Suprapubic skin (tissue), 3 donors: ENCODE results near the gene MTMR12.

ENCODE experiments used
- CTCF ChIP-seq, 2 donors: fragments of 200-600 bp in 1 of 2; fragments of 450-650 bp in 1 of 2; sonication (generic) in 1 of 2; IDR thresholded peaks; one replicate each; pipeline ENCODE4 v1.5.1; 2016 to 2019; ENCODE audit warnings: antibody characterized with exemption in 2 of 2, mild to moderate bottlenecking in 1 of 2, moderate library complexity in 1 of 2
- EP300 ChIP-seq: sonication (generic); formaldehyde crosslinking; IDR thresholded peaks from one replicate; pipeline ENCODE4 v1.6.1; 2017; ENCODE audit warnings: antibody characterized with exemption

- TF ChIP-seq CTCF (IDR thresholded peaks at IDR 0.05) (no peak), EP300 (no peak)
These were observed 9.0 kb downstream of the MTMR12 start for GRCh38 chr5:32303755-32304120.
